Hepatocyte (in vitro differentiated cells): ENCODE data around the gene GRB10.

Experiments
- CTCF ChIP-seq: fragments of 200-600 bp; sonication (generic); IDR thresholded peaks from 2 replicates; pipeline ENCODE4 v1.5.1; 2016; ENCODE audit warnings: antibody characterized with exemption, mild to moderate bottlenecking; ENCODE audit not compliant: poor library complexity
- EZH2 ChIP-seq: fragments of 200-600 bp; sonication (generic); IDR thresholded peaks from 2 replicates; pipeline ENCODE4 v1.6.1; 2016; ENCODE audit warnings: antibody characterized with exemption, mild to moderate bottlenecking, borderline replicate concordance

- TF ChIP-seq CTCF (no peak), EZH2 (no peak)
Observed at GRCh38 chr7:50806143-50806542, 23.4 kb upstream of the GRB10 start.
